Right lobe of liver (tissue), 4 donors: ENCODE results near the gene EPHX1.
"Not testable (repeated sequence)": the region's sequence is repeated elsewhere in the genome, so short reads cannot be mapped to it uniquely, and the experiment has no call there.

Experiments
- POLR2A ChIP-seq: fragments of 450-650 bp; IDR thresholded peaks from one replicate; pipeline ENCODE4 v1.6.1; 2017; ENCODE audit warnings: antibody characterized with exemption, mild to moderate bottlenecking
- TF ChIP-seq, protein P1 (sequence below), 4 donors: fragments of 200-600 bp in 3 of 4; fragments of 450-650 bp in 1 of 4; IDR thresholded peaks; one replicate each; pipeline versions ENCODE4 v1.5.1 to v1.8.0; 2016 to 2022; ENCODE audit warnings: antibody characterized with exemption in 4 of 4, mild to moderate bottlenecking in 2 of 4
- donor health status: DM: no; HTN: no; CAD: no.
- donor health status: DM: no; HTN: no; CAD: no.
- donor health status: DM: no; HTN: yes; CAD: no.

GRCh38 chr1:225815090-225815489, 5.2 kb downstream of the EPHX1 start:
- TF ChIP-seq, protein P1, sequence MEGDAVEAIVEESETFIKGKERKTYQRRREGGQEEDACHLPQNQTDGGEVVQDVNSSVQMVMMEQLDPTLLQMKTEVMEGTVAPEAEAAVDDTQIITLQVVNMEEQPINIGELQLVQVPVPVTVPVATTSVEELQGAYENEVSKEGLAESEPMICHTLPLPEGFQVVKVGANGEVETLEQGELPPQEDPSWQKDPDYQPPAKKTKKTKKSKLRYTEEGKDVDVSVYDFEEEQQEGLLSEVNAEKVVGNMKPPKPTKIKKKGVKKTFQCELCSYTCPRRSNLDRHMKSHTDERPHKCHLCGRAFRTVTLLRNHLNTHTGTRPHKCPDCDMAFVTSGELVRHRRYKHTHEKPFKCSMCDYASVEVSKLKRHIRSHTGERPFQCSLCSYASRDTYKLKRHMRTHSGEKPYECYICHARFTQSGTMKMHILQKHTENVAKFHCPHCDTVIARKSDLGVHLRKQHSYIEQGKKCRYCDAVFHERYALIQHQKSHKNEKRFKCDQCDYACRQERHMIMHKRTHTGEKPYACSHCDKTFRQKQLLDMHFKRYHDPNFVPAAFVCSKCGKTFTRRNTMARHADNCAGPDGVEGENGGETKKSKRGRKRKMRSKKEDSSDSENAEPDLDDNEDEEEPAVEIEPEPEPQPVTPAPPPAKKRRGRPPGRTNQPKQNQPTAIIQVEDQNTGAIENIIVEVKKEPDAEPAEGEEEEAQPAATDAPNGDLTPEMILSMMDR (IDR thresholded peaks at IDR 0.05), result not testable (repeated sequence)
- not testable (repeated sequence) for TF ChIP-seq POLR2A
